GM12878 (cell line): Measurements from ENCODE around the gene C17orf50. TPM values are rescaled to one million over a fixed set of nuclear protein-coding genes. Genes with fewer than 3 reads are reported as not detected.

Experiments
- ATAC-seq: fragments of 200-7000 bp; cut with Tn5 transposase; 3 replicates; pipeline ENCODE4 v1.9.1; 2020; ENCODE audit warnings: mild to moderate bottlenecking, moderate library complexity
- BruUV-seq: library from RNA; stranded (reverse); fragments of 400-500 nt; replicated peaks from 2 replicates; lab custom pipeline; 2021; lab: Mats Ljungman, UMichigan
- CTCF ChIA-PET: fragments of 300-600 bp; sonication (Branson Sonifier 250); formaldehyde crosslinking; extraction: SDS; loops from one replicate; lab custom pipeline; 2021; ENCODE audit warnings: inconsistent platforms; lab: Yijun Ruan, JAX
- POLR2A ChIA-PET: fragments of 350-600 bp; formaldehyde crosslinking; extraction: SDS; loops from one replicate; lab custom pipeline; 2021; ENCODE audit warnings: inconsistent platforms; lab: Charles Lee
- RAD21 ChIA-PET: fragments of 300-600 bp; sonication (Branson Sonifier 250); formaldehyde crosslinking; loops from one replicate; lab custom pipeline; 2023; ENCODE audit warnings: antibody characterized with exemption; ENCODE audit not compliant: unreplicated experiment; lab: Charles Lee
- SMC1A ChIA-PET: fragments of 300-600 bp; sonication (Branson Sonifier 250); formaldehyde crosslinking; loops from one replicate; lab custom pipeline; 2023; ENCODE audit not compliant: unreplicated experiment, uncharacterized antibody; lab: Charles Lee
- DNase-seq: peaks from one replicate; pipeline ENCODE4 v3.0.0-alpha.2; 2011; ENCODE audit warnings: low read depth, low spot score
- FAIRE-seq: peaks from 3 replicates; lab custom pipeline; 2011; peaks lifted over from hg19 to GRCh38; lab: Jason Lieb, UNC
- H2AFZ ChIP-seq: 2 replicates; pipeline ENCODE4 v1.6.0; 2011; ENCODE audit warnings: low read depth, low read length, control low read depth; ENCODE audit not compliant: control insufficient read depth
- H3K27ac ChIP-seq: 2 replicates; pipeline ENCODE4 v1.5.1; 2011; ENCODE audit warnings: control low read depth; ENCODE audit not compliant: control insufficient read depth, insufficient read depth
- H3K27me3 ChIP-seq, 2 experiments: replicated peaks in 1 of 2; 2 replicates each; pipeline versions ENCODE4 v1.6.0 to v1.6.1; 2011; ENCODE audit warnings: low read length in 1 of 2; ENCODE audit not compliant: control insufficient read depth in 2 of 2, insufficient read depth in 2 of 2
- H3K36me3 ChIP-seq, 2 experiments: 2 replicates each; pipeline ENCODE4 v1.5.1; 2011; ENCODE audit warnings: low read length in 1 of 2; ENCODE audit not compliant: control insufficient read depth in 2 of 2, insufficient read depth in 2 of 2
- H3K4me1 ChIP-seq: 2 replicates; pipeline ENCODE4 v1.6.1; 2011; ENCODE audit warnings: mild to moderate bottlenecking, low read length, moderate library complexity, mixed read lengths; ENCODE audit not compliant: control insufficient read depth, insufficient read depth
- H3K4me2 ChIP-seq: 2 replicates; pipeline ENCODE4 v1.6.0; 2011; ENCODE audit warnings: control low read depth; ENCODE audit not compliant: control insufficient read depth, insufficient read depth
- H3K4me3 ChIP-seq: fragments of 200-600 bp; sonication (generic); 2 replicates; pipeline ENCODE4 v1.5.1; 2016
- H3K79me2 ChIP-seq: 2 replicates; pipeline ENCODE4 v1.6.0; 2011; ENCODE audit warnings: low read length; ENCODE audit not compliant: control insufficient read depth, insufficient read depth
- H3K9ac ChIP-seq: 2 replicates; pipeline ENCODE4 v1.8.0; 2011; ENCODE audit warnings: low read length, control low read depth, mixed read lengths; ENCODE audit not compliant: control insufficient read depth, insufficient read depth
- H3K9me3 ChIP-seq: replicated peaks from 3 replicates; pipeline ENCODE4 v1.5.1; 2011; ENCODE audit warnings: mild to moderate bottlenecking, low read length; ENCODE audit not compliant: control insufficient read depth, insufficient read depth
- H4K20me1 ChIP-seq: 2 replicates; pipeline ENCODE4 v1.6.0; 2011; ENCODE audit not compliant: control insufficient read depth, insufficient read depth
- CHD2 ChIP-seq: IDR thresholded peaks from 2 replicates; pipeline ENCODE4 v1.6.1; 2011; ENCODE audit warnings: low read depth, low read length, improper control_type of control experiment, borderline replicate concordance
- CREM ChIP-seq: IDR thresholded peaks from 2 replicates; pipeline ENCODE4 v1.6.1; 2014; ENCODE audit warnings: antibody characterized with exemption, low read depth
- FOS ChIP-seq: IDR thresholded peaks from 3 replicates; pipeline ENCODE4 v1.6.1; 2011; ENCODE audit warnings: borderline replicate concordance; ENCODE audit not compliant: insufficient read length; ENCODE audit errors: extremely low read depth
- HDAC6 ChIP-seq: fragments of 200-600 bp; sonication (generic); IDR thresholded peaks from one replicate; pipeline ENCODE4 v1.8.0; 2017; ENCODE audit warnings: antibody characterized with exemption; ENCODE audit not compliant: unreplicated experiment
- HSF1 ChIP-seq: fragments of 150-350 bp; IDR thresholded peaks from 2 replicates; pipeline ENCODE4 v1.6.1; 2014; ENCODE audit warnings: mild to moderate bottlenecking, low read depth, low read length
- IRF3 ChIP-seq: fragments of 450-650 bp; IDR thresholded peaks from 2 replicates; pipeline ENCODE4 v1.6.1; 2014; ENCODE audit warnings: mild to moderate bottlenecking
- MTA2 ChIP-seq: fragments of 450-650 bp; IDR thresholded peaks from 2 replicates; pipeline ENCODE4 v1.6.1; 2016; ENCODE audit warnings: low read depth, mild to moderate bottlenecking, moderate library complexity
- PAX8 ChIP-seq: fragments of 450-650 bp; IDR thresholded peaks from 2 replicates; pipeline ENCODE4 v1.6.1; 2017; ENCODE audit warnings: mild to moderate bottlenecking, moderate library complexity
- PRDM15 ChIP-seq: fragments of 450-650 bp; formaldehyde crosslinking; IDR thresholded peaks from 2 replicates; pipeline ENCODE4 v1.4.0; 2020; ENCODE audit warnings: mild to moderate bottlenecking, moderate library complexity
- SRF ChIP-seq, 2 experiments: IDR thresholded peaks; 2 replicates each; pipeline ENCODE4 v1.6.1; 2011; ENCODE audit warnings: low read depth in 2 of 2, low read length in 2 of 2, mild to moderate bottlenecking in 1 of 2, moderate library complexity in 1 of 2
- STAT1 ChIP-seq: fragments of 450-650 bp; conservative IDR thresholded peaks from 2 replicates; pipeline ENCODE4 v1.6.1; 2014; ENCODE audit warnings: antibody characterized with exemption, mild to moderate bottlenecking
- SUPT20H ChIP-seq: IDR thresholded peaks from 2 replicates; pipeline ENCODE4 v1.6.1; 2011; ENCODE audit warnings: low read depth, mild to moderate bottlenecking, low read length, moderate library complexity, borderline replicate concordance; ENCODE audit not compliant: control insufficient read depth
- TCF3 ChIP-seq: IDR thresholded peaks from 2 replicates; pipeline ENCODE4 v1.6.1; 2012; ENCODE audit warnings: low read depth, mild to moderate bottlenecking, low read length, borderline replicate concordance; ENCODE audit not compliant: insufficient read depth
- ZNF687 ChIP-seq: fragments of 450-650 bp; IDR thresholded peaks from 2 replicates; pipeline ENCODE4 v1.6.1; 2017; ENCODE audit warnings: mild to moderate bottlenecking, moderate library complexity
- WGBS: methylation state at CpG from one replicate; pipeline ENCODE4 v1.1.6; 2016; ENCODE audit warnings: low lambda C conversion rate; ENCODE audit not compliant: insufficient replicate concordance, insufficient coverage; ENCODE audit errors: missing lambda C conversion rate; 5-methylcytosine and 5-hydroxymethylcytosine counted together
- in situ Hi-C: fragments of 300-500 bp; cut with MboI; formaldehyde crosslinking; loops from 9 replicates; pipeline ENCODE4 v1.14.3; 2018; ENCODE audit warnings: mixed read lengths
- intact Hi-C: fragments of 100-400 bp; cut with micrococcal nuclease; formaldehyde crosslinking; loops from one replicate; pipeline ENCODE4 v1.14.2; 2022; ENCODE audit not compliant: unreplicated experiment
- polyA plus RNA-seq, 11 experiments: library from polyadenylated mRNA; depleted of rRNA in 4 of 11; unstranded in 6 of 11; stranded (reverse) in 5 of 11; fragments of >200 nt; fragmentation: Nextera tagmentation in 4 of 11; fragmentation: Illumina TruSeq in 1 of 11; extraction: Ambion mirVana in 4 of 11; extraction: Trizol in 1 of 11; gene quantifications; 1 replicate in 1 of 11; 2 replicates in 10 of 11; pipeline versions ENCODE4 v1.2.1 to v1.2.3, GENCODE V29; 2011 to 2016; ENCODE audit warnings: inconsistent platforms in 2 of 11, missing spikeins in 2 of 11, low read depth in 1 of 11
- total RNA-seq, 4 experiments: library from RNA; depleted of rRNA in 3 of 4; stranded (reverse); fragments of >200 nt in 3 of 4; fragmentation: Illumina TruSeq in 1 of 4; extraction: Trizol in 1 of 4; gene quantifications; 2 replicates each; pipeline versions ENCODE4 v1.2.1 to v1.2.3, GENCODE V29; 2013 to 2021

Gene C17orf50
- total and polyA plus RNA-seq, 10 of the 15 experiments (the other 5 are each of a cell fraction or from before 2014, with no cell fraction given): 0.16 TPM; not detected in 9

- Histone ChIP-seq H3K27me3 (no peaks in the 10 kb centered on the region), H3K4me3 (no peak overlapping the region), H3K4me2 (no peak overlapping the region), H3K9ac (no peak overlapping the region), H2AFZ (no peak overlapping the region), H3K79me2 (peaks cover 78% of the 10 kb centered on the region), H3K9me3 (no peaks in the 10 kb centered on the region), H3K27ac (no peak overlapping the region), H3K4me1 (peaks cover 4% of the 10 kb centered on the region), H4K20me1 (peaks cover 2% of the 10 kb centered on the region; the same call in 1 of the 2 replicates), H3K36me3 (peaks cover 0 to 8% of the 10 kb centered on the region in 2 experiments; a peak in 1 of 4 replicates)
- ChIA-PET SMC1A (interaction anchor here (0.6 to 1.5 kb wide), 4 partner anchors 37 to 569 kb away, joined by 3 to 6 read pairs (median 4); partner anchors contain the start of gene C17orf50), CTCF (interaction anchor here (0.8 to 11.6 kb wide), 3 partner anchors 12 to 722 kb away, joined by 3 to 220 read pairs (median 4); partner anchors contain the start of gene C17orf50), RAD21 (no interaction called here), POLR2A (interaction anchor here (0.6 to 0.8 kb wide), 5 partner anchors 18 to 271 kb away, joined by 3 to 10 read pairs (median 9); no protein-coding TSS in a partner anchor)
- no peak for FAIRE-seq
- BruUV-seq: no TSS peak
- WGBS: 96% methylated on average over 5 of the region's 5 CpGs
- no peak for DNase-seq
- ATAC-seq: no peak
- in situ Hi-C loops: no loop called here
- intact Hi-C loops: no loop called here
- no peak for TF ChIP-seq PRDM15
- no peak for TF ChIP-seq STAT1
- TF ChIP-seq PAX8: no peak
- no peak for TF ChIP-seq SRF (IDR thresholded peaks at IDR 0.05; ENCODE audit: low read depth in 2 of 2, low read length in 2 of 2)
- no peak for TF ChIP-seq FOS
- no peak for TF ChIP-seq ZNF687
- no peak for TF ChIP-seq HDAC6
- no peak for TF ChIP-seq SUPT20H
- TF ChIP-seq IRF3: no peak
- no peak for TF ChIP-seq CHD2
- no peak for TF ChIP-seq MTA2
- no peak for TF ChIP-seq HSF1
- no peak for TF ChIP-seq CREM
- no peak for TF ChIP-seq TCF3
Measured at GRCh38 chr17:35812456-35812855, 51.8 kb downstream of the C17orf50 start.
